ENCODE data around the gene IFITM1. TPM values are rescaled to one million over a fixed set of nuclear protein-coding genes. Genes with fewer than 3 reads are reported as not detected.

IFITM1 gene
- total RNA-seq, 1 donor from 2014 or later: 128 TPM

GRCh38 chr11:363948-364761 is 50.3 kb downstream of the IFITM1 start:
- peak; percentile 59 for TF ChIP-seq CTCF (IDR thresholded peaks at IDR 0.05; ENCODE audit: unreplicated experiment)
- no peaks in the 10 kb centered on the region for H3K36me3 Mint-ChIP-seq
- no peak for DNase-seq (ENCODE audit: low spot score in 2 of 2, unreplicated experiment in 2 of 2)
- peaks cover 10% of the 10 kb centered on the region for H3K27me3 Mint-ChIP-seq (ENCODE audit: low read depth)
- H3K4me3 Mint-ChIP-seq: no peak overlapping the region
- no peak overlapping the region for H3K27ac Mint-ChIP-seq
- peaks cover 9% of the 10 kb centered on the region for H3K4me1 Mint-ChIP-seq
- peaks cover 6% of the 10 kb centered on the region for H3K9me3 Mint-ChIP-seq

Other genes starting within 250 kb of the IFITM1 start
- gene SCGB1C1, start 121.0 kb upstream of the IFITM1 start, total RNA-seq: not detected in 3 replicates
- 64.3 to 68.2 TPM (median 65.5 TPM) in 3 replicates for gene BET1L, start 106.6 kb upstream of the IFITM1 start, total RNA-seq
- gene RIC8A, start 106.3 kb upstream of the IFITM1 start, total RNA-seq: 85.2 to 100.0 TPM (median 91.8 TPM) in 3 replicates
- gene SIRT3, start 77.7 kb upstream of the IFITM1 start, total RNA-seq: 33.2 to 33.7 TPM (median 33.3 TPM) in 3 replicates
- gene PSMD13, start 77.1 kb upstream of the IFITM1 start, total RNA-seq: 93.0 to 96.2 TPM (median 93.9 TPM) in 3 replicates
- gene NLRP6, start 35.6 kb upstream of the IFITM1 start, total RNA-seq: not detected in 3 replicates
- 101 to 109 TPM (median 103 TPM) in 3 replicates for gene PGGHG, start 24.9 kb upstream of the IFITM1 start, total RNA-seq
- gene IFITM5, start 14.5 kb upstream of the IFITM1 start, total RNA-seq: not detected in 3 replicates
- 208 to 224 TPM (median 210 TPM) in 3 replicates for gene IFITM2, start 6.2 kb upstream of the IFITM1 start, total RNA-seq
- gene IFITM3, start 6.8 kb downstream of the IFITM1 start, total RNA-seq: 540 to 561 TPM (median 547 TPM) in 3 replicates
- 294 to 314 TPM (median 300 TPM) in 3 replicates for gene B4GALNT4, start 55.5 kb downstream of the IFITM1 start, total RNA-seq
- 57.5 to 65.7 TPM (median 58.8 TPM) in 3 replicates for gene PKP3, start 80.2 kb downstream of the IFITM1 start, total RNA-seq
- 35.5 to 42.5 TPM (median 39.2 TPM) in 3 replicates for gene SIGIRR, start 101.0 kb downstream of the IFITM1 start, total RNA-seq
- gene ANO9, start 128.0 kb downstream of the IFITM1 start, total RNA-seq: 29.7 to 32.3 TPM (median 30.6 TPM) in 3 replicates
- gene PTDSS2, start 136.2 kb downstream of the IFITM1 start, total RNA-seq: 39.0 to 49.7 TPM (median 42.1 TPM) in 3 replicates
- 81.7 to 89.4 TPM (median 83.2 TPM) in 3 replicates for gene RNH1, start 193.2 kb downstream of the IFITM1 start, total RNA-seq
- 35.1 to 41.5 TPM (median 39.3 TPM) in 3 replicates for gene HRAS, start 221.5 kb downstream of the IFITM1 start, total RNA-seq
- gene LRRC56, start 223.5 kb downstream of the IFITM1 start, total RNA-seq: 3.0 to 3.4 TPM (median 3.2 TPM) in 3 replicates
- 16.5 to 17.4 TPM (median 16.6 TPM) in 3 replicates for gene LMNTD2, start 246.7 kb downstream of the IFITM1 start, total RNA-seq
- gene RASSF7, start 246.9 kb downstream of the IFITM1 start, total RNA-seq: 29.3 to 32.3 TPM (median 32.1 TPM) in 3 replicates